ENCODE results near the gene TFDP1. TPM values are rescaled to one million over a fixed set of nuclear protein-coding genes. Genes with fewer than 3 reads are reported as not detected.

TFDP1 gene
- total RNA-seq, 1 donor from 2014 or later: 40.0 TPM

- Histone ChIP-seq H3K36me3 (peaks cover 0 to 17% of the 10 kb centered on the region in 2 donors), H3K4me1 (peaks cover 2% of the 10 kb centered on the region), H3K27me3 (no peaks in the 10 kb centered on the region), H3K9me3 (no peaks in the 10 kb centered on the region), H3K4me3 (no peak overlapping the region), H3K27ac (no peak overlapping the region)
- no peak for TF ChIP-seq POLR2AphosphoS5 (IDR thresholded peaks at IDR 0.05; ENCODE audit: insufficient read depth in 1 of 2, low read depth in 1 of 2)
- no peak for TF ChIP-seq POLR2A (IDR thresholded peaks at IDR 0.05)
- no peak for TF ChIP-seq CTCF (IDR thresholded peaks at IDR 0.05)
- no peak for DNase-seq (ENCODE audit: extremely low spot score in 2 of 2)
- intact Hi-C loops (cut with DNase I): no loop called here
These were observed 30.2 kb upstream of the TFDP1 start for GRCh38 chr13:113554333-113554700.

- no peak overlapping the region for H3K27ac ChIP-seq
- no peaks in the 10 kb centered on the region for H3K27me3 ChIP-seq
- TF ChIP-seq POLR2AphosphoS5 (IDR thresholded peaks at IDR 0.05; ENCODE audit: insufficient read depth in 1 of 2, low read depth in 1 of 2) (no peak), POLR2A (IDR thresholded peaks at IDR 0.05) (no peak), CTCF (IDR thresholded peaks at IDR 0.05) (no peak)
- intact Hi-C loops (cut with DNase I): no loop called here
- no peak overlapping the region for H3K4me3 ChIP-seq
- peaks cover 0 to 17% of the 10 kb centered on the region in 2 donors for H3K36me3 ChIP-seq
- H3K9me3 ChIP-seq: no peaks in the 10 kb centered on the region
- DNase-seq (ENCODE audit: extremely low spot score in 2 of 2): peak; percentile 65 to 74
- H3K4me1 ChIP-seq: no peaks in the 10 kb centered on the region
These were observed 29.4 kb upstream of the TFDP1 start for GRCh38 chr13:113555141-113555540.

GRCh38 chr13:113557013-113557412 lies 27.5 kb upstream of the TFDP1 start:
- Histone ChIP-seq H3K9me3 (no peaks in the 10 kb centered on the region), H3K36me3 (peaks cover 0 to 2% of the 10 kb centered on the region in 2 donors), H3K4me3 (no peak overlapping the region), H3K27me3 (no peaks in the 10 kb centered on the region), H3K27ac (no peak overlapping the region), H3K4me1 (no peaks in the 10 kb centered on the region)
- no peak for TF ChIP-seq POLR2AphosphoS5 (IDR thresholded peaks at IDR 0.05; ENCODE audit: insufficient read depth in 1 of 2, low read depth in 1 of 2)
- TF ChIP-seq CTCF (IDR thresholded peaks at IDR 0.05): no peak
- no peak for TF ChIP-seq POLR2A (IDR thresholded peaks at IDR 0.05)
- intact Hi-C loops (cut with DNase I): no loop called here
- peak; percentile 81 for DNase-seq (ENCODE audit: extremely low spot score in 2 of 2)

GRCh38 chr13:113558461-113558860 lies 26.1 kb upstream of the TFDP1 start:
- Histone ChIP-seq H3K4me3 (no peak overlapping the region), H3K9me3 (no peaks in the 10 kb centered on the region), H3K27me3 (no peaks in the 10 kb centered on the region), H3K4me1 (no peaks in the 10 kb centered on the region), H3K36me3 (no peaks in the 10 kb centered on the region), H3K27ac (no peak overlapping the region)
- TF ChIP-seq POLR2AphosphoS5 (IDR thresholded peaks at IDR 0.05; ENCODE audit: insufficient read depth in 1 of 2, low read depth in 1 of 2) (no peak), POLR2A (IDR thresholded peaks at IDR 0.05) (no peak), CTCF (IDR thresholded peaks at IDR 0.05) (no peak)
- peak in 1 of 2 donors; percentile 70 for DNase-seq (ENCODE audit: extremely low spot score in 2 of 2)
- intact Hi-C loops (cut with DNase I): no loop called here

- DNase-seq (ENCODE audit: extremely low spot score in 2 of 2): peak in 1 of 2 donors; percentile 28
- Histone ChIP-seq H3K4me3 (no peak overlapping the region), H3K27me3 (no peaks in the 10 kb centered on the region), H3K9me3 (no peaks in the 10 kb centered on the region), H3K36me3 (no peaks in the 10 kb centered on the region), H3K4me1 (no peaks in the 10 kb centered on the region), H3K27ac (no peak overlapping the region)
- no peak for TF ChIP-seq CTCF (IDR thresholded peaks at IDR 0.05)
- TF ChIP-seq POLR2AphosphoS5 (IDR thresholded peaks at IDR 0.05; ENCODE audit: insufficient read depth in 1 of 2, low read depth in 1 of 2): no peak
- no peak for TF ChIP-seq POLR2A (IDR thresholded peaks at IDR 0.05)
- intact Hi-C loops (cut with DNase I): no loop called here
These were observed 25.5 kb upstream of the TFDP1 start for GRCh38 chr13:113559061-113559460.

Measured in vagina (tissue), 2 donors.